ENCODE measurements around the gene LIF. TPM values are rescaled to one million over a fixed set of nuclear protein-coding genes. Genes with fewer than 3 reads are reported as not detected.

Gene LIF
- total and polyA plus RNA-seq, 2 experiments from 2014 or later = 8.2 to 13.4 TPM

DNA sequence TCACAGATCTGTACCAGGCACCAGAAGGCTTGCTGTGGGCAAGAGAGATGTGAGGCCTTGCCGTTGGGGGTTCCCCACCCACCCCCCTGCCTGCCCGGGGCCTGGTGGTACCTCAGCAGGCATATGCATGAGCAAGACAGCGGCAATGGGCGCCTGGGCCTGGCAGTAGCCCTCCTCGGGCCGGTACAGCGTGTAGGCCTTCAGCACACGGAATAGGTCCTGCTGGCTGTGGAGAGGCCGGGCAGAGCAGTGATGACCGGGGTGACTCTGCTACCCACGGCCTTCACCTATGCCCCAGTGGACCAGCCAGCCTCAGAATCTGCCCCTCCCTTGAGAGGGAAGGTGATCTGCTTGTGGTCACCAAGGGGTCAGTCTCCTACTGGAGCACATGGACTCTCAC is 48.3 kb upstream of the LIF start:
- 96% methylated on average over 10 of the region's 11 CpGs for WGBS (ENCODE audit: low lambda C conversion rate, missing lambda C conversion rate)
- no peak overlapping the region for H3K27ac ChIP-seq

DNA sequence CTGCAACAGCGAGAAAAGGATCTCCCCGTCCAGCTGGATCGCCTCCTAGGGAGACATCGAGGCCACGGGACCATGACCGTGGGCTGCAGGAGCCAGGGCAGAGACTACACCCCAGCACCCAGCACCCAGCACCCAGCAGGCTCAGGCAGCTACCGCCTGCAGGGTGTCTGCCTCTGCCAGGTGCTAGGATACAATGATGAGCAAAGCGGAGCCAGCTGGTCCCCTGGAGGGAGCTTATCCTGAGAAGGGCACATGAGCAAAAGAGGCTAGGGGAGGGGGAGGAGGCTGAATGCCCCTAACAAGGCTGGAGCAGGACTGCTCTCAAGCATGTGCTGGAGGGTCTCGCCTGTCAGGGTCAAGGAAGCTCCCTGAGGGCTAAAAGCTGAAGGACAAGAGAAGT is 47.5 kb upstream of the LIF start:
- 96% methylated on average over 9 of the region's 9 CpGs for WGBS (ENCODE audit: low lambda C conversion rate, missing lambda C conversion rate)
- no peaks in the 10 kb centered on the region for H4K20me1 ChIP-seq (ENCODE audit: insufficient read depth, poor library complexity, severe bottlenecking)
- no peaks in the 10 kb centered on the region for H3K27me3 ChIP-seq
- H3K4me2 ChIP-seq = no peak overlapping the region
- H3K27ac ChIP-seq = no peak overlapping the region
- TF ChIP-seq, protein P1, sequence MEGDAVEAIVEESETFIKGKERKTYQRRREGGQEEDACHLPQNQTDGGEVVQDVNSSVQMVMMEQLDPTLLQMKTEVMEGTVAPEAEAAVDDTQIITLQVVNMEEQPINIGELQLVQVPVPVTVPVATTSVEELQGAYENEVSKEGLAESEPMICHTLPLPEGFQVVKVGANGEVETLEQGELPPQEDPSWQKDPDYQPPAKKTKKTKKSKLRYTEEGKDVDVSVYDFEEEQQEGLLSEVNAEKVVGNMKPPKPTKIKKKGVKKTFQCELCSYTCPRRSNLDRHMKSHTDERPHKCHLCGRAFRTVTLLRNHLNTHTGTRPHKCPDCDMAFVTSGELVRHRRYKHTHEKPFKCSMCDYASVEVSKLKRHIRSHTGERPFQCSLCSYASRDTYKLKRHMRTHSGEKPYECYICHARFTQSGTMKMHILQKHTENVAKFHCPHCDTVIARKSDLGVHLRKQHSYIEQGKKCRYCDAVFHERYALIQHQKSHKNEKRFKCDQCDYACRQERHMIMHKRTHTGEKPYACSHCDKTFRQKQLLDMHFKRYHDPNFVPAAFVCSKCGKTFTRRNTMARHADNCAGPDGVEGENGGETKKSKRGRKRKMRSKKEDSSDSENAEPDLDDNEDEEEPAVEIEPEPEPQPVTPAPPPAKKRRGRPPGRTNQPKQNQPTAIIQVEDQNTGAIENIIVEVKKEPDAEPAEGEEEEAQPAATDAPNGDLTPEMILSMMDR (IDR thresholded peaks at IDR 0.05; ENCODE audit: poor library complexity) = no peak
- no peak for TF ChIP-seq EZH2phosphoT487 (IDR thresholded peaks at IDR 0.05; ENCODE audit: low read depth, severe bottlenecking, unreplicated experiment)
- no peak for TF ChIP-seq EZH2 (IDR thresholded peaks at IDR 0.05; ENCODE audit: borderline replicate concordance)
- H3K4me1 ChIP-seq (ENCODE audit: insufficient read depth) = peaks cover 10% of the 10 kb centered on the region
- H3K4me3 ChIP-seq = no peak overlapping the region
- H3K9me2 ChIP-seq (replicated peaks; ENCODE audit: insufficient read depth) = no peaks in the 10 kb centered on the region
- no peak overlapping the region for H2AFZ ChIP-seq
- no peaks in the 10 kb centered on the region for H3K36me3 ChIP-seq (replicated peaks; ENCODE audit: insufficient read depth, low read depth)
- H3K9me3 ChIP-seq (ENCODE audit: low read depth) = no peaks in the 10 kb centered on the region
- H3K79me2 ChIP-seq = peaks cover 2% of the 10 kb centered on the region
- DNase-seq (ENCODE audit: low spot score) = no peak

More for the DNA sequence above, 48.3 kb upstream of the LIF start:
- DNase-seq (ENCODE audit: low spot score) = no peak
- peaks cover 10% of the 10 kb centered on the region for H3K4me1 ChIP-seq (ENCODE audit: insufficient read depth)
- H3K27me3 ChIP-seq = no peaks in the 10 kb centered on the region
- H3K4me2 ChIP-seq = no peak overlapping the region
- H3K9me2 ChIP-seq (replicated peaks; ENCODE audit: insufficient read depth) = no peaks in the 10 kb centered on the region
- H3K4me3 ChIP-seq = no peak overlapping the region
- H3K36me3 ChIP-seq (replicated peaks; ENCODE audit: insufficient read depth, low read depth) = no peaks in the 10 kb centered on the region
- TF ChIP-seq EZH2 (IDR thresholded peaks at IDR 0.05; ENCODE audit: borderline replicate concordance) (no peak), EZH2phosphoT487 (IDR thresholded peaks at IDR 0.05; ENCODE audit: low read depth, severe bottlenecking, unreplicated experiment) (no peak)
- TF ChIP-seq, protein P1 (IDR thresholded peaks at IDR 0.05; ENCODE audit: poor library complexity) = no peak
- no peak overlapping the region for H2AFZ ChIP-seq
- H3K79me2 ChIP-seq = peaks cover 2% of the 10 kb centered on the region
- no peaks in the 10 kb centered on the region for H3K9me3 ChIP-seq (ENCODE audit: low read depth)
- no peaks in the 10 kb centered on the region for H4K20me1 ChIP-seq (ENCODE audit: insufficient read depth, poor library complexity, severe bottlenecking)

DNA sequence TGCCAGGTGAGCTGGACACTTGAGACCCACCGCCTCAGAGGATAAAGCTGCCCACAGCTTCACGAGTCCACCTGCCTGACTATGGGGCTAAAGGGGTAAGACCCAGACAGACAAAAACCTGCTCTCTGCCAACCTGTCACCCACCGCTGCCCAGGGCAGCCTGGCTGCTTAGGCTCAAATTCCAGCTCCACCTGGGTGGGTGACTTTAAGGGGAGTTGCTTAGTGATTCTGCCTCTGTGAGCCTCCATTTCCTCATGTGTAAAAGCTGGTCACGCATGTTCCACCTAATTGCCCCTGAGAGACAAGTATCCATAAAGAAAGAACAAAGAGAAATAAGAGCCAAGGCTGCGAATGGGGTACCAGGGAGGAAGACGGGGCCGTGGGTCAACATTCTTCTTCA is 46.5 kb upstream of the LIF start:
- H3K36me3 ChIP-seq (replicated peaks; ENCODE audit: insufficient read depth, low read depth) = no peaks in the 10 kb centered on the region

More for the DNA sequence above, 46.5 kb upstream of the LIF start:
- H3K4me1 ChIP-seq (ENCODE audit: insufficient read depth) = peaks cover 10% of the 10 kb centered on the region
- DNase-seq (ENCODE audit: low spot score) = no peak
- H3K9me3 ChIP-seq (ENCODE audit: low read depth) = no peaks in the 10 kb centered on the region
- H2AFZ ChIP-seq = no peak overlapping the region
- no peak overlapping the region for H3K27ac ChIP-seq
- no peaks in the 10 kb centered on the region for H4K20me1 ChIP-seq (ENCODE audit: insufficient read depth, poor library complexity, severe bottlenecking)
- H3K9me2 ChIP-seq (replicated peaks; ENCODE audit: insufficient read depth) = no peaks in the 10 kb centered on the region
- TF ChIP-seq EZH2phosphoT487 (IDR thresholded peaks at IDR 0.05; ENCODE audit: low read depth, severe bottlenecking, unreplicated experiment) (no peak), EZH2 (IDR thresholded peaks at IDR 0.05; ENCODE audit: borderline replicate concordance) (no peak)
- TF ChIP-seq, protein P1 (IDR thresholded peaks at IDR 0.05; ENCODE audit: poor library complexity) = no peak
- H3K4me2 ChIP-seq = no peak overlapping the region
- H3K79me2 ChIP-seq = peaks cover 2% of the 10 kb centered on the region
- no peaks in the 10 kb centered on the region for H3K27me3 ChIP-seq
- WGBS (ENCODE audit: low lambda C conversion rate, missing lambda C conversion rate) = 97% methylated on average over 7 of the region's 7 CpGs
- H3K4me3 ChIP-seq = no peak overlapping the region
